Mesothelial cell of epicardium (in vitro differentiated cells): ENCODE results near the gene TMEM101. TPM values are rescaled to one million over a fixed set of nuclear protein-coding genes. Genes with fewer than 3 reads are reported as not detected.

Source experiments
- DNase-seq, 2 experiments: peaks; one replicate each; pipeline ENCODE4 v3.0.0; 2021; ENCODE audit warnings: low spot score in 2 of 2; ENCODE audit not compliant: unreplicated experiment in 2 of 2
- H3K27ac Mint-ChIP-seq: 2 replicates; pipeline ENCODE4 v1.8.0; 2021; ENCODE audit warnings: mixed read lengths
- H3K27me3 Mint-ChIP-seq: 2 replicates; pipeline ENCODE4 v1.8.0; 2021; ENCODE audit warnings: low read depth, mixed read lengths
- H3K36me3 Mint-ChIP-seq: 2 replicates; pipeline ENCODE4 v1.8.0; 2021; ENCODE audit warnings: mixed read lengths
- H3K4me1 Mint-ChIP-seq: 2 replicates; pipeline ENCODE4 v1.8.0; 2021; ENCODE audit warnings: mixed read lengths
- H3K4me3 Mint-ChIP-seq: 2 replicates; pipeline ENCODE4 v1.8.0; 2021; ENCODE audit warnings: mild to moderate bottlenecking, moderate library complexity, mixed read lengths
- H3K9me3 Mint-ChIP-seq: 2 replicates; pipeline ENCODE4 v1.8.0; 2021; ENCODE audit warnings: mixed read lengths
- total RNA-seq: library from RNA; stranded (reverse); gene quantifications from 3 replicates; pipeline ENCODE4 v1.2.1, GENCODE V29; 2021
- TF ChIP-seq, protein P1 (sequence below): fragments of 200-600 bp; sonication (generic); IDR thresholded peaks from one replicate; pipeline ENCODE4 v1.5.0; 2021; ENCODE audit warnings: antibody characterized with exemption; ENCODE audit not compliant: unreplicated experiment

Gene TMEM101
- total RNA-seq, 1 donor from 2014 or later, result 35.8 TPM

DNA sequence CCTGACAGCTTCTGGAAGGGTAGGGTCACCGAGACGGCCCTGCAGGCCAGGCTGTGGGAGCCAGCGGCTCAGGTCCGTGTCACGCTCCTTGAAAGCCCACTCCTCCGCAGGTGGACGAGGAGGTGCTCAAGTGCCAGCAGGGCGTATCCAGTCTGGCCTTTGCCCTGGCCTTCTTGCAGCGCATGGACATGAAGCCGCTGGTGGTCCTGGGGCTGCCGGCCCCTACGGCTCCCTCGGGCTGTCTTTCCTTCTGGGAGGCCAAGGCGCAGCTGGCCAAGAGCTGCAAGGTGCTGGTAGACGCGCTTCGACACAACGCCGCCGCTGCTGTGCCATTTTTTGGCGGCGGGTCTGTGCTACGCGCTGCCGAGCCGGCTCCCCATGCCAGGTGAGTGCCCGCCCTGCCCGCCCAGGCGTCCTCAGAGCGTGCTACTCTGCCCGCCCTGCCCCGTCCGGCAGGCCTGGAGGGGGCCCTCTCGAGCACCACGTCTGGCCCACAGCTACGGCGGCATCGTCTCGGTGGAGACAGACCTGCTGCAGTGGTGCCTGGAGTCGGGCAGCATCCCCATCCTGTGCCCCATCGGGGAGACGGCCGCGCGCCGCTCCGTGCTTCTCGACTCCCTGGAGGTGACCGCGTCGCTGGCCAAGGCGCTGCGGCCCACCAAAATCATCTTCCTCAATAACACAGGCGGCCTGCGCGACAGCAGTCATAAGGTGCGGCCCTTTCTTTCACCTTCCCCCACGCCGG, 9.1 kb downstream of the TMEM101 start:
- DNase-seq, result peak in 1 of 2 experiments; percentile 42
- Mint-ChIP-seq H3K4me3 (peak overlapping the region; percentile 83), H3K9me3 (no peaks in the 10 kb centered on the region), H3K36me3 (no peaks in the 10 kb centered on the region), H3K27me3 (peaks cover 59% of the 10 kb centered on the region), H3K4me1 (peaks cover 20% of the 10 kb centered on the region), H3K27ac (peak overlapping the region; percentile 53)
- TF ChIP-seq, protein P1, sequence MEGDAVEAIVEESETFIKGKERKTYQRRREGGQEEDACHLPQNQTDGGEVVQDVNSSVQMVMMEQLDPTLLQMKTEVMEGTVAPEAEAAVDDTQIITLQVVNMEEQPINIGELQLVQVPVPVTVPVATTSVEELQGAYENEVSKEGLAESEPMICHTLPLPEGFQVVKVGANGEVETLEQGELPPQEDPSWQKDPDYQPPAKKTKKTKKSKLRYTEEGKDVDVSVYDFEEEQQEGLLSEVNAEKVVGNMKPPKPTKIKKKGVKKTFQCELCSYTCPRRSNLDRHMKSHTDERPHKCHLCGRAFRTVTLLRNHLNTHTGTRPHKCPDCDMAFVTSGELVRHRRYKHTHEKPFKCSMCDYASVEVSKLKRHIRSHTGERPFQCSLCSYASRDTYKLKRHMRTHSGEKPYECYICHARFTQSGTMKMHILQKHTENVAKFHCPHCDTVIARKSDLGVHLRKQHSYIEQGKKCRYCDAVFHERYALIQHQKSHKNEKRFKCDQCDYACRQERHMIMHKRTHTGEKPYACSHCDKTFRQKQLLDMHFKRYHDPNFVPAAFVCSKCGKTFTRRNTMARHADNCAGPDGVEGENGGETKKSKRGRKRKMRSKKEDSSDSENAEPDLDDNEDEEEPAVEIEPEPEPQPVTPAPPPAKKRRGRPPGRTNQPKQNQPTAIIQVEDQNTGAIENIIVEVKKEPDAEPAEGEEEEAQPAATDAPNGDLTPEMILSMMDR, result no peak

DNA sequence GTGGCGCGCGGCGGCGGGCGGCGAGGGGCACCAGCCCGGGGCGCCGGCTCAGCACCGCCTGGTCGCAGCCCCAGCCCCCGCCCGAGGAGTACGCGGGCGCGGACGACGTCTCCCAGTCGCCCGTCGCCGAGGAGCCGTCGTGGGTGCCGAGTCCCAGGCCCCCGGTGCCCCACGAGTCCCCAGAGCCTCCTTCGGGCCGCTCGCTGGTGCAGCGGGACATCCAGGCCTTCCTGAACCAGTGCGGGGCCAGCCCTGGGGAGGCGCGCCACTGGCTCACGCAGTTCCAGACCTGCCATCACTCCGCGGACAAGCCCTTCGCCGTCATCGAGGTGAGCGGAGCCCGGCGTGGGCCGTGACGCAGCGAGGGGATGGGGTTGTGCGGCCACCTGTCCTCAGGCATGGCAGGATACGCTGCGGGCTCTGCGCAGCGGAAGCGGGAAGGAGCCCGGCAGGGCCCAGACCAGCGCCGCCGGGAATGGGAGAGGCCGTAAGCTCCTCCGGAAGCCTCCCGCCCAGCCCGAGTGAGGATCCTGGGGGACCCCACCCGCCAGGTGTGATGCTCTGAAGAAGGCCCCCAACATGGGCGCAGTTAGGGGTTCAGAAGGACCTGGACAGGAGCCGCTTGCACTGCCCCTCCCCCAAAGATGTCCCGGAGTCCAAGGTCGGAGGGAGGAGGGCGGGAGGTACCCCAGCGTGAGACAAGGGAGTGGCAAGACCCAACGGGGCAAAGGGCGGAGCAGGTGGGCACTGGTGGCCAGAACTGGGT, 9.8 kb downstream of the TMEM101 start:
- peaks cover 20% of the 10 kb centered on the region for H3K4me1 Mint-ChIP-seq
- DNase-seq, result no peak
- TF ChIP-seq, protein P1, result no peak
- peaks cover 65% of the 10 kb centered on the region for H3K27me3 Mint-ChIP-seq
- H3K36me3 Mint-ChIP-seq, result no peaks in the 10 kb centered on the region
- H3K4me3 Mint-ChIP-seq, result peak overlapping the region; percentile 33
- H3K9me3 Mint-ChIP-seq, result no peaks in the 10 kb centered on the region
- no peak overlapping the region for H3K27ac Mint-ChIP-seq

DNA sequence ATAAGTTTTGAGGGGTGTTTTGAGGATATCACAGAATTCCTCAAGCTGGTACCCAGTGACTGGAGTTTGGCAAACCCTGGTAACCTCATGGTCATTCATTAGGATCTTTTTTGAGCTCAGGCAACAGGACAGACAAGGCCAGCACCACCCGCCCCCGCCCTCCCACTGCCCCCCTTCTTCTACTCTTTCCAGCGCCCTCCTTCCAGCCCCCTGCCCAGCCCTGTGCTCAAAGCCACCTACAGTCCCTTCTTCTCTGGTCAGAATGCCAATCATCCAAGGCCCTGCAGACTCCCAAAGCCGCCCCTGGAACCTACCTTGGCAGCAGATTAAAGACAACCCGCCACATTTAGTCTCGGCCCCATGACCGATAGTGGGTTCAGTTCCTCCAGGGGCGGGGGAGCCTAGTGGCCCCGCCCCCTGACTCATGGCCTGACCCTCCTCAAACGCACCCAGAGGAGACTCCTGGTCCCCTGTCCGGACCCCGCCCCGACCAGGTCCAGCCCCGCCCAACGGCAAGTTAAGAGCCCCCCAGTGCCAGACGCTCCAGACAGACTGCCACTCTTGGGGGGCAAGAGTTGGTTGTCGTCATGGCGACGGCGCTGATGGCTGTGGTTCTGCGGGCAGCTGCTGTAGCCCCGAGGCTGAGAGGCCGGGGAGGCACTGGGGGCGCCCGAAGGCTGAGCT, 10.5 kb downstream of the TMEM101 start, which contains the start of gene NAGS:
Gene NAGS (plus strand): TSS at position 546 of the 684 bp plus-strand sequence. CDS start 42 bp downstream, at position 588.
- Mint-ChIP-seq H3K36me3 (no peaks in the 10 kb centered on the region), H3K4me1 (peaks cover 20% of the 10 kb centered on the region), H3K27me3 (peaks cover 70% of the 10 kb centered on the region), H3K4me3 (peak within 1 kb of the TSS; percentile 39), H3K9me3 (no peaks in the 10 kb centered on the region), H3K27ac (no peak within 1 kb of the TSS)
- TF ChIP-seq, protein P1, result no peak
- DNase-seq, result peak in 1 of 2 experiments; percentile 42

DNA sequence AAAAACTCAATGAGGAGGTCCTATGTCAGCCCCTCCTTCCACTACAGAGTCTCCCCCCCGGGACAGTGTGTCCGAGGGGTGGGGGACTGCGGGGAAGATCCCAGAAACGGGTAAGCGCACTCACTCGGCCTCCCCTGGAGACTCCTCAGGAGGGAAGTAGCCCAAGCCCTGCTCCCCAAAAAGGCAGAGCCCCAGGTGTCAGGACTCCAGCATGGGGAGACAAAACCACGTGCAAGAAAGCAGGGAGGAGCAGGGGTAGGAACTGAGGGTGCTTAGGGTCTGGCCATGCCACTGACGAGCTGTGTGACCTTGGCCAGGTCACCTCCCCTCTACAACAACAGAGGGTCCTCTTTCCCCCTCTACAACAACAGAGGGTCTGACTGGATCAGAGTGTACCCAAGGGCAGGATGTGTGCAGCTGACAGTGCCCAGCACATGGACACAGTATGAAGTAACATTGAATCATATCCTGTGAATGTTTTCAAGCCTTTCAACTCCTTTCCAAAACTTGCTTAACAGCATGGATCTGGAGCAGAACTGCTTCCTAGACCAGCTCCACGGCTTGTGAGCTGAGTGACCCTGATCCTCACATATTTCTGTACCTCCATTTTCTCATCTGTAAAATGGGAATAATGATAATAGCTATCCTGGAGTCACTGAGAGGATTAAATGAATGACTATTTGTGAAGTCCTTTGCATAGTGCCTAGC, 12.5 kb downstream of the TMEM101 start:
- Mint-ChIP-seq H3K36me3 (no peaks in the 10 kb centered on the region), H3K9me3 (no peaks in the 10 kb centered on the region), H3K27ac (no peak overlapping the region), H3K4me1 (peaks cover 11% of the 10 kb centered on the region), H3K4me3 (no peak overlapping the region), H3K27me3 (peaks cover 78% of the 10 kb centered on the region)
- TF ChIP-seq, protein P1, result no peak
- no peak for DNase-seq

DNA sequence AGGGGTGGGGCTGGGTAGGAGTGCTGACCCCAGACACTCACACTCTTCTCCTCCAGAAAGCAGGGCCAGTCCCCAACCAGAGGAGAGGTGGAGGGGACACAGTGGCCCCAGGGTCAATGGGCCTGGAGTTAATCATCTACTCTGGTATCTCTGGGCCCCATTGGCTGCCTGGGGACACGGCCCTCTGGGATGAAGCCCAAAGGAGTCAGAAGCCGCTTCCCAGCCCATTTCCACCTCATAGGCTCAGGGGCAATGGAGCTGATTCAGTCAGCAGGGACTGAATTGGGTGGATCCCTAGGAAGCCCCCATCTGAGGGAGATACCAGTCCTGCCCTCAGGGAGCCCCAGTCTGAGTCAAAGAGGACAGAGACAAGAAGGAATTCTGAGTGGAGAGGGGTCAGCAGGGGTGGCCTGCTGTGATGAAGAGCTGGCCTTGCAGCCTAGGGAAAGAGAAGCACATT, 13.3 kb downstream of the TMEM101 start:
- Mint-ChIP-seq H3K36me3 (no peaks in the 10 kb centered on the region), H3K27me3 (peaks cover 74% of the 10 kb centered on the region), H3K4me1 (peaks cover 11% of the 10 kb centered on the region), H3K4me3 (no peak overlapping the region), H3K27ac (no peak overlapping the region), H3K9me3 (no peaks in the 10 kb centered on the region)
- TF ChIP-seq, protein P1, result no peak
- no peak for DNase-seq
